ENCODE measurements around the gene ESRRA.
A peak's percentile ranks its signal among the peaks of the same experiment; 100 is the strongest.
"Not testable (repeated sequence)": the region's sequence is repeated elsewhere in the genome, so short reads cannot be mapped to it uniquely, and the experiment has no call there.

The ESRRA gene

DNA sequence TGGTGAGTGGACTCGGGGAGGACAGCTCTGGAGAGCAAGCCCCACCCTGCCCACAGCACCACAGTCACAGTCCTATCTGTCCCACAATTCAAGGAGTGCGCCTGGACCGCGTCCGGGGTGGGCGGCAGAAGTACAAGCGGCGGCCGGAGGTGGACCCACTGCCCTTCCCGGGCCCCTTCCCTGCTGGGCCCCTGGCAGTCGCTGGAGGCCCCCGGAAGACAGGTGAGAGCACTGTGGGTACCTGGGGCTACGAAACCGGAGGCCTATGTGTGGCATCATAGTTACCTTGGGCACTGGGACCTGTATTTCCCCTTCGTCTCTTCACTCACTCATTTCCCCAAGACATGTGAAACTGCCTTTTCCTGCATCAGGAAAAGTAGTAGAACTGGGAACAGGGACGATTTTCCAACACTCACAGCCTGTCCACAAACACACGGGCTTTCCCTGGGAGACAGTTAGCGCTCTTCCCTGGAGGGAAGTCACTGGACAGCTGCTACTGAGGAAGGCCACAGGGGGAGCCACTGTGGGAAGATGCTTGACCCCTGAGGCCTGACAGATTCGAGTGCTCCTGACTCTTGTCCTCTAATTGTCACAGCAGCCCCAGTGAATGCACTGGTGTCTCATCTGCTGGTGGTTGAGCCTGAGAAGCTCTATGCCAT, 9.0 kb downstream of the ESRRA start:
- DNase-seq (ENCODE audit: low read depth) = no peak

GRCh38 chr11:64314805-64315561, 9.7 kb downstream of the ESRRA start:
- no peak for DNase-seq (ENCODE audit: low read depth)

- not testable (repeated sequence) for DNase-seq (ENCODE audit: low read depth)
Measured at GRCh38 chr11:64315667-64316526, 10.6 kb downstream of the ESRRA start.

- DNase-seq (ENCODE audit: low read depth) = no peak
Measured at GRCh38 chr11:64316672-64317324, 11.5 kb downstream of the ESRRA start.

GRCh38 chr11:64317325-64317960, 12.1 kb downstream of the ESRRA start, which contains the start of gene TRMT112:
TRMT112 (minus strand) TSS chr11:64317559; CDS start chr11:64317526, 33 bp downstream.
- peak; percentile 98 for DNase-seq (ENCODE audit: low read depth)

- DNase-seq (ENCODE audit: low read depth) = peak; percentile 94
Measured at GRCh38 chr11:64317961-64318765, 12.8 kb downstream of the ESRRA start, which contains the start of gene PRDX5. PRDX5 (plus strand) TSS chr11:64318121; CDS start chr11:64318216, 95 bp downstream.

DNA sequence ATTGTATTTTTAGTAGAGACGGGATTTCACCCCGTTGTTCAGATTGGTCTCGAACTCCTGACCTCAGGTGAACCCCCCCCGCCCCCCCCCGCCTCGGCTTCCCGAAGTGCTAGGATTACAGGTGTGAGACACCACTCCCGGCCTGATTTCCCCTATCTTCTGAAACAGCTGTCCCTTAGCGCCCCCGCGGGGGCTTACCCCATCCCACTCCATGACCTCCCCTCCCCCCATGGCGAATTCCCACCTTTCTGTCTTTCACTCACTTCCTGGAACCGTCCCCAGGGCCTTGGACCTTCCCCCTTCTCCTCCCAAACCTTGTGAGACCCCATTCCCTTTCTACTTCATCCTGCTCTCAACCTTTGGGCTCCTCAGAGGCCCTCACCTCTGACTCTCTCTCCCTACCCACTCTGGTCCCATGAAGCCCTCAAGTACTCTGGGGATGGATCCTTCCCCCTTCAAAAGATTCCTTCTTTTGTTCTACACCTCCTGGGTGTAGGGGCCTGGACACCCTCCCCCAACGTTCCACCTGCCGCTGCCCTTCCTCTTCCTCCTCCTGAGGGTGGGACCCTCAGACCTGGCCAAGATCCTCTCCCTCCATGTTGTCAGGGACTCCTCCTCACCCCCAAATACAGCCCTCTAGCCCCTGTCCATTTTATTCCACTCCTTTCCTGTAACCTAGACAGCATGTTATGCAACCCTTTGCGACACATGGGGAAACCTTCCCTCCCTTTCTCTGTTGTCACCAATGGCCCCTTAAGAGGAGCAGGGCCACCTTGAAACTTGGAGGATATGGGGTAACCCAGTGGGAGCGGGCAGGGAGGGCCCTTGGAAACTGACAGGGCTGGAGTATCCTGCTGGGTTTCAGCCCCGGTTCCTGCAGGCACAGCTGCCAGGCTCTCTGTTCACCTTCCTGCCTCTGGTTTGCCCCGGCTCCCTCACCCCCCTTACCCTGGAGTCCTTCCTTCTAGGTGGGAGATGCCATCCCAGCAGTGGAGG, 13.7 kb downstream of the ESRRA start:
- no peak for DNase-seq (ENCODE audit: low read depth)

- DNase-seq (ENCODE audit: low read depth) = no peak
Measured at GRCh38 chr11:64320556-64320955, 15.2 kb downstream of the ESRRA start.

DNA sequence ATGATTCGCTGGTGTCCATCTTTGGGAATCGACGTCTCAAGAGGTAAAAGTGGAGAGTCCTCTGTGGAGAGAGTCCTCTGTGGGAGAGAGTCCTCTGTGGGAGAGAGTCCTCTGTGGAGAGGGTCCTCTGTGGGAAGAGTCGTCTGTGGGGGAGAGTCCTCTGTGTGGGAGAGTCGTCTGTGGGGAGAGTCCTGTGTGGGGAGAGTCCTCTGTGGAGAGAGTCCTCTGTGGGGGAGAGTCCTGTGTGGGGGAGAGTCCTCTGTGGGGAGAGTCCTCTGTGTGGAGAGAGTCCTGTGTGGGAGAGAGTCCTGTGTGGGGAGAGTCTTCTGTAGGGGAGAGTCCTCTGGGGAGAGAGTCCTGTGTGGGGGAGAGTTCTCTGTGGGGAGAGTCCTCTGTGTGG, 15.7 kb downstream of the ESRRA start:
- DNase-seq (ENCODE audit: low read depth) = no peak

GRCh38 chr11:64321533-64321932, 16.2 kb downstream of the ESRRA start:
- no peak for DNase-seq (ENCODE audit: low read depth)

DNA sequence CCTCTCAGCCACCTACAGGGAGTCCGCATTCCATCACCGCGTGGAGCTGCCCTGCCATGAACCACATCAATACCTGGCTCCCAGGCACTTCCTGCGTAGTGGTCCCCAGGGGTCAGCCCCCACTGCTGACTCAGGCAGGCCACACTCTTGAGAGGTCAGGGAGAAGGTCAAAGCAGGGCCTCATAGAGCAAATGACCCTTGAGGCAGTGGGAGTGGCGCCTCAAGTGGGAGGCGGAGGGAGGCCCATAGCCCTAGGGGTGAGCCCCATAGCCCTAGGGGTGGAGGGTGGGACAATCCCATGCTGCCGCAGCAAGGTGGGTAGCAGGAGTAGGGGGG, 17.6 kb downstream of the ESRRA start:
- DNase-seq (ENCODE audit: low read depth) = no peak

DNA sequence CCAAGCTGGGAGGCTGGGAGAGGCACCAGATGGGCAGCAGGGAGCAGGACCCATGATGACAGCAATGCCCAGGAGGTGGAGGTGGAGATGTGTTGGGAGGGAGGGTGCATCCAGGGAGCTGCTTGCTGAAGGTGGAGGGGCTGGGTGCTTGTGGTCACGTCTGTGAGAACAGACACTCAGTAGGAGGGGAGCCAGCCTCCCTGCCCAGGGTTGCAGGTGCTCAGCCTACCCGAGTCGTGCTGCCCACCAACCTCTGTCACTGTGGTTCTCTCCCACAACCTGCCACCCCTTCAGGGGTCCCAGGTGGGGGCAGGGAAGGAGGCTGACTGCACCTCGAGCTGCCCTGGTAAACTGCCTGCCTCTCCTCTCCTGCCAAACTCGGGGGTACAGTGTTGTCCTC, 18.0 kb downstream of the ESRRA start:
- DNase-seq (ENCODE audit: low read depth) = no peak

GRCh38 chr11:64323984-64324383, 18.7 kb downstream of the ESRRA start:
- DNase-seq (ENCODE audit: low read depth) = not testable (repeated sequence)

GRCh38 chr11:64324692-64325469, 19.6 kb downstream of the ESRRA start:
- DNase-seq (ENCODE audit: low read depth) = no peak

GRCh38 chr11:64327375-64327774, 22.1 kb downstream of the ESRRA start:
- no peak for DNase-seq (ENCODE audit: low read depth)

DNA sequence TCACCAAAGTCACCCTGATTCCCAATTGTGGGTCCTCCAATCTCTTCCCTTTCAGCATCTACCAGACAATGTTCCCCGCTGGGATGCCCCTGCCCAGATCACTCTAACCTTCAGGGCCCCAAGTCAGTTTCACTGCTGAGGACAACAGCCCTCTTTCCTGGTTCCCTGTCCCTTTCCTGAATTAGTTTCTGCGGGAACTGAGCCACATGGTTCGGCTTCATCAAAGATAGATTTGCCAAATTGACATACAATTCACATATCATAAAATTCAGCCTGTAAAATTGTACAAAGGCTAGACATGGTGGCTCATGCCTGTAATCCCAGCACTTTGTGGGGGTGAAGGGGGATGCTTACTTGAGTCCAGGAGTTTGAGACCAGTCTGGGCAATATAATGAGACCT, 22.7 kb downstream of the ESRRA start:
- no peak for DNase-seq (ENCODE audit: low read depth)

DNA sequence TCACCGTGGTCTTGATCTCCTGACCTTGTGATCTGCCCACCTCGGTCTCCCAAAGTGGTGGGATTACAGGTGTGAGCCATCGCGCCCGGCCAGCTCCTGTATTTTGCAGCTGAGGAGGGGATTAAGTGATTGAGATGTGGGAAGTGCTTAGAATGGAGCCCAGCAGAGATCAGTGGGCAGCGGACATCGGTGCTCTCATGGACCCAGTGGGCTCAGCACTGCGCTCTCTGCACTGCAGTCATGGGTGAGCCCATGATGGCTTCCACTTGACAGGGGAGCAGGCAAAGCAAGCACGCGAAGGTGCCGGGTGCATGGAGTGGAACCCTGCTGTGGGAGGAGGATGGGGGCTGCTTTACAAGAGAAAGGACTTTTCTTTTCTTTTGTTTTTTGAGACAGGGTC, 25.6 kb downstream of the ESRRA start:
- no peak for DNase-seq (ENCODE audit: low read depth)

DNA sequence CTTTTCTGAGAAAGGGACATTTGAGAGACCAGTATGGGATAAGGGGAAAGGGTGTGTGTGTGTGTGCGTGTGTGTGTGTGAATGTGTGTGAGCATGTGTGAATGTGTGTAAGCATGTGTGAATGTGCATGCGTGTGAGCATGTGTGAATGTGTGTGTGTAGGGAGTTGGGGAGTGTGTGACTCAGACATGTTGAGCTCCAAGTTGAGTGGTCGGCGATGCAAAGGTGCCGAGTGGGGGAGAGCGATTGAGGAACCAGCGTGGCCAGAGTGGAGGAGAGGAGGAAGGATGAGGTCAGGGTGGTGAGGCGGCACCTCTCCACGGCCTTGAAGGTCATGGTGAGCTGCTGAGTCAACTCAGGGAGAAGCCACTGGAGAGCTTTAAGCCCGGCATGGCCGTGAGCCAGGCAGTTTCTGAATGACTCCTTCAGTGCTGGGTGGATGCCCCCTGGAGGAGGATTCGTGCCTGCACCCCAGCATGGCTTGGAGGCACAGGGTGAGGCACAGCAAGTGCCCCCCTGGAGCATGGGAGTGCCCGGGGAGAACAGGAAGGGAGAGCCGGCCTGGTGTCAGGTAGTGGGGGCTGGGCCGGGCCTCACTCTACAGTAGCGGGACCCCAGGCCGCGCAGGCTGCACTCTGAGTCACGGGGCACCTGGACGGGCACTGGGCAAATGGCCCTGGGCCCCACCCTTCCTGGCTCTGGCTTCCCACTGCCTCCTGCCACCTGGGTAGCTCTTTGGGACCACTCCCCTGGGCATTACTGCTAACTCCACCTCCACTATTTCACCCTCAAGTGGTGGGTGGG, 26.4 kb downstream of the ESRRA start:
- peak; percentile 93 for DNase-seq (ENCODE audit: low read depth)

All from iris pigment epithelial cell (primary cell).